H9 (cell line): Measurements from ENCODE around the gene AK4. TPM values are rescaled to one million over a fixed set of nuclear protein-coding genes. Genes with fewer than 3 reads are reported as not detected.
"Not testable (repeated sequence)": the region's sequence is repeated elsewhere in the genome, so short reads cannot be mapped to it uniquely, and the experiment has no call there.

ENCODE experiments used
- DNase-seq: peaks from one replicate; pipeline ENCODE4 v3.0.0-alpha.2; 2017
- H2AFZ ChIP-seq: one replicate; pipeline ENCODE4 v1.6.1; 2013; ENCODE audit warnings: mild to moderate bottlenecking, low read length, control low read depth, moderate library complexity
- H2AK5ac ChIP-seq: 2 replicates; pipeline ENCODE4 v1.6.1; 2013; ENCODE audit warnings: low read length, control low read depth, mixed read lengths; ENCODE audit not compliant: insufficient read length
- H2BK120ac ChIP-seq: one replicate; pipeline ENCODE4 v1.6.1; 2013; ENCODE audit warnings: low read depth, mild to moderate bottlenecking, low read length, control low read depth, inconsistent platforms; ENCODE audit not compliant: poor library complexity, severe bottlenecking
- H2BK12ac ChIP-seq: 2 replicates; pipeline ENCODE4 v1.6.1; 2013; ENCODE audit warnings: low read length, control low read depth, mixed read lengths, low read depth; ENCODE audit not compliant: insufficient read length
- H2BK15ac ChIP-seq: 2 replicates; pipeline ENCODE4 v1.6.1; 2013; ENCODE audit warnings: low read depth, low read length, control low read depth
- H2BK20ac ChIP-seq: one replicate; pipeline ENCODE4 v1.6.1; 2013; ENCODE audit warnings: low read depth, mild to moderate bottlenecking, low read length, control low read depth, inconsistent platforms; ENCODE audit not compliant: poor library complexity, severe bottlenecking
- H2BK5ac ChIP-seq: 2 replicates; pipeline ENCODE4 v1.6.1; 2013; ENCODE audit warnings: low read length, control low read depth, mixed read lengths; ENCODE audit not compliant: insufficient read length
- H3K14ac ChIP-seq: 2 replicates; pipeline ENCODE4 v1.6.1; 2013; ENCODE audit warnings: low read length, control low read depth; ENCODE audit not compliant: insufficient read depth
- H3K18ac ChIP-seq: 2 replicates; pipeline ENCODE4 v1.6.1; 2013; ENCODE audit warnings: low read depth, mild to moderate bottlenecking, mixed read lengths, low read length, control low read depth; ENCODE audit not compliant: insufficient read length
- H3K23ac ChIP-seq: 2 replicates; pipeline ENCODE4 v1.6.1; 2013; ENCODE audit warnings: low read length, control low read depth, mixed read lengths, low read depth; ENCODE audit not compliant: insufficient read length
- H3K23me2 ChIP-seq: 2 replicates; pipeline ENCODE4 v1.6.1; 2013; ENCODE audit warnings: low read depth, mild to moderate bottlenecking, mixed read lengths, low read length, control low read depth; ENCODE audit not compliant: insufficient read length, poor library complexity, severe bottlenecking
- H3K27ac ChIP-seq: 2 replicates; pipeline ENCODE4 v1.5.1; 2013; ENCODE audit warnings: low read length, control low read depth, mixed read lengths, low read depth; ENCODE audit not compliant: insufficient read length
- H3K27me3 ChIP-seq: 2 replicates; pipeline ENCODE4 v1.6.1; 2013; ENCODE audit warnings: low read length, control low read depth, inconsistent platforms; ENCODE audit not compliant: insufficient read depth
- H3K4ac ChIP-seq: 2 replicates; pipeline ENCODE4 v1.6.1; 2013; ENCODE audit warnings: low read depth, mild to moderate bottlenecking, control low read depth, inconsistent platforms, low read length, moderate library complexity
- H3K4me1 ChIP-seq: 2 replicates; pipeline ENCODE4 v1.6.1; 2013; ENCODE audit warnings: low read length, control low read depth, inconsistent platforms; ENCODE audit not compliant: insufficient read depth
- H3K4me2 ChIP-seq: 2 replicates; pipeline ENCODE4 v1.6.1; 2013; ENCODE audit warnings: low read length, control low read depth, mixed read lengths; ENCODE audit not compliant: insufficient read length, insufficient read depth
- H3K56ac ChIP-seq: 2 replicates; pipeline ENCODE4 v1.6.1; 2013; ENCODE audit warnings: low read depth, mild to moderate bottlenecking, mixed read lengths, low read length, control low read depth; ENCODE audit not compliant: insufficient read length
- H3K79me1 ChIP-seq: 2 replicates; pipeline ENCODE4 v1.6.1; 2013; ENCODE audit warnings: low read depth, mild to moderate bottlenecking, moderate library complexity, low read length, control low read depth, inconsistent platforms; ENCODE audit not compliant: insufficient read depth, poor library complexity, severe bottlenecking
- H3K79me2 ChIP-seq: 2 replicates; pipeline ENCODE4 v1.6.1; 2013; ENCODE audit warnings: low read length, control low read depth, inconsistent platforms; ENCODE audit not compliant: insufficient read depth
- H3K9ac ChIP-seq: 2 replicates; pipeline ENCODE4 v1.6.1; 2013; ENCODE audit warnings: low read length, control low read depth, mixed read lengths; ENCODE audit not compliant: insufficient read length; ENCODE audit errors: extremely low read depth
- H3K9me3 ChIP-seq: one replicate; pipeline ENCODE4 v1.6.1; 2013; ENCODE audit warnings: low read depth, low read length, inconsistent platforms; ENCODE audit not compliant: control insufficient read depth
- H3T11ph ChIP-seq: one replicate; pipeline ENCODE4 v1.6.1; 2013; ENCODE audit warnings: mild to moderate bottlenecking, low read length, control low read depth, inconsistent platforms
- H4K20me1 ChIP-seq: one replicate; pipeline ENCODE4 v1.6.1; 2013; ENCODE audit not compliant: control insufficient read depth, insufficient read length, insufficient read depth
- H4K5ac ChIP-seq: 2 replicates; pipeline ENCODE4 v1.6.1; 2013; ENCODE audit warnings: low read depth, mild to moderate bottlenecking, mixed read lengths, low read length, control low read depth; ENCODE audit not compliant: insufficient read length
- H4K8ac ChIP-seq: replicated peaks from 2 replicates; pipeline ENCODE4 v1.6.1; 2013; ENCODE audit warnings: low read length, control low read depth, mixed read lengths, low read depth; ENCODE audit not compliant: insufficient read length
- H4K91ac ChIP-seq: 2 replicates; pipeline ENCODE4 v1.6.1; 2013; ENCODE audit warnings: low read depth, mild to moderate bottlenecking, moderate library complexity, mixed read lengths, low read length, control low read depth; ENCODE audit not compliant: insufficient read length
- H3K27ac Mint-ChIP-seq, 3 experiments: 2 replicates in 2 of 3; 3 replicates in 1 of 3; pipeline ENCODE4 v1.8.0; 2020 to 2021; ENCODE audit warnings: mixed read lengths in 3 of 3, mild to moderate bottlenecking in 1 of 3, moderate library complexity in 1 of 3
- H3K27me3 Mint-ChIP-seq: 2 replicates; pipeline ENCODE4 v1.8.0; 2021; ENCODE audit warnings: low read depth, mild to moderate bottlenecking, moderate library complexity, mixed read lengths
- H3K36me3 Mint-ChIP-seq, 3 experiments: 2 replicates in 2 of 3; 3 replicates in 1 of 3; pipeline ENCODE4 v1.8.0; 2020 to 2021; ENCODE audit warnings: low read depth in 3 of 3, mixed read lengths in 3 of 3; ENCODE audit not compliant: insufficient read depth in 1 of 3
- H3K4me1 Mint-ChIP-seq, 2 experiments: 2 replicates each; pipeline ENCODE4 v1.8.0; 2020; ENCODE audit warnings: mixed read lengths in 2 of 2
- H3K4me3 Mint-ChIP-seq, 2 experiments: 2 replicates in 1 of 2; 3 replicates in 1 of 2; pipeline ENCODE4 v1.8.0; 2020 to 2021; ENCODE audit warnings: mild to moderate bottlenecking in 2 of 2, mixed read lengths in 2 of 2, moderate library complexity in 1 of 2
- H3K9me3 Mint-ChIP-seq, 2 experiments: 2 replicates in 1 of 2; 3 replicates in 1 of 2; pipeline ENCODE4 v1.8.0; 2020; ENCODE audit warnings: mild to moderate bottlenecking in 2 of 2, mixed read lengths in 2 of 2, moderate library complexity in 1 of 2
- CTCF ChIP-seq: fragments of 200-600 bp; sonication (generic); conservative IDR thresholded peaks from 3 replicates; pipeline ENCODE4 v1.8.0; 2021; ENCODE audit warnings: antibody characterized with exemption, mild to moderate bottlenecking
- WGBS: extraction: QIAGEN DNeasy Blood & Tissue Kit; methylation state at CpG from one replicate; pipeline ENCODE4 v1.1.7; 2013; ENCODE audit warnings: missing lambda C conversion rate, low lambda C conversion rate, mixed read lengths; ENCODE audit not compliant: insufficient read length; ENCODE audit errors: extremely low coverage; 5-methylcytosine and 5-hydroxymethylcytosine counted together
- total RNA-seq: library from RNA; stranded (reverse); gene quantifications from 2 replicates; pipeline ENCODE4 v1.2.1, GENCODE V29; 2021

Gene AK4
- total RNA-seq, 1 experiment from 2014 or later = 45.6 TPM

GRCh38 chr1:65163201-65163805, 15.3 kb downstream of the AK4 start:
- no peak overlapping the region for H4K91ac ChIP-seq

GRCh38 chr1:65164101-65164500, 16.1 kb downstream of the AK4 start:
- not testable (repeated sequence) for H3K4me2 ChIP-seq, H2AFZ ChIP-seq, DNase-seq, H3K27me3 Mint-ChIP-seq, H3T11ph ChIP-seq, H3K23ac ChIP-seq, H3K18ac ChIP-seq, H3K9me3 ChIP-seq, H4K91ac ChIP-seq, H3K56ac ChIP-seq, H3K14ac ChIP-seq, H3K9me3 Mint-ChIP-seq, H3K23me2 ChIP-seq, H2BK120ac ChIP-seq, H3K4ac ChIP-seq, H3K36me3 Mint-ChIP-seq, H3K27me3 ChIP-seq, H2BK20ac ChIP-seq, H3K9ac ChIP-seq, H2BK5ac ChIP-seq, H3K4me3 Mint-ChIP-seq, H4K20me1 ChIP-seq, H3K27ac ChIP-seq, H3K27ac Mint-ChIP-seq, H3K79me1 ChIP-seq, H4K5ac ChIP-seq, H4K8ac ChIP-seq, H2BK15ac ChIP-seq, H2BK12ac ChIP-seq, H2AK5ac ChIP-seq
- Histone ChIP-seq H3K4me1 (peaks cover 20% of the 10 kb centered on the region), H3K79me2 (peaks cover 66% of the 10 kb centered on the region; the same call in 1 of the 2 replicates)
- no CpG with 5 or more reads among the region's 3 CpGs for WGBS
- H3K4me1 Mint-ChIP-seq = peaks cover 34 to 42% of the 10 kb centered on the region in 2 experiments

More at GRCh38 chr1:65163201-65163805, 15.3 kb downstream of the AK4 start:
- Histone ChIP-seq H3K27me3 (no peaks in the 10 kb centered on the region), H2BK12ac (no peak overlapping the region), H4K5ac (no peak overlapping the region), H2BK5ac (no peak overlapping the region), H2BK15ac (no peak overlapping the region), H3K4me1 (peaks cover 17% of the 10 kb centered on the region), H4K20me1 (no peaks in the 10 kb centered on the region), H3K56ac (no peak overlapping the region), H3T11ph (no peak overlapping the region), H2AFZ (no peak overlapping the region), H3K79me1 (no peaks in the 10 kb centered on the region), H3K27ac (no peak overlapping the region), H3K4ac (no peak overlapping the region), H3K23ac (no peak overlapping the region), H2BK20ac (no peak overlapping the region), H2BK120ac (no peak overlapping the region), H2AK5ac (no peak overlapping the region), H3K9me3 (no peaks in the 10 kb centered on the region), H3K23me2 (no peaks in the 10 kb centered on the region), H3K14ac (no peak overlapping the region), H3K4me2 (no peak overlapping the region), H3K9ac (no peak overlapping the region), H3K79me2 (peaks cover 63% of the 10 kb centered on the region; the same call in 1 of the 2 replicates), H3K18ac (no peak overlapping the region), H4K8ac (no peak overlapping the region)
- Mint-ChIP-seq H3K36me3 (peaks cover 0 to 2% (median 0%) of the 10 kb centered on the region in 3 experiments; a peak in 1 of 7 replicates), H3K4me1 (peaks cover 37 to 42% of the 10 kb centered on the region in 2 experiments), H3K27ac (peak overlapping the region in 1 of 3 experiments; percentile 32; a peak in 2 of 7 replicates), H3K4me3 (no peak overlapping the region), H3K9me3 (no peaks in the 10 kb centered on the region), H3K27me3 (no peaks in the 10 kb centered on the region)
- no peak for DNase-seq
- no peak for TF ChIP-seq CTCF
- WGBS = no CpG with 5 or more reads among the region's 11 CpGs
